ENCODE measurements around the gene VDAC1.
"Not testable (repeated sequence)": the region's sequence is repeated elsewhere in the genome, so short reads cannot be mapped to it uniquely, and the experiment has no call there.

VDAC1 gene

GRCh38 chr5:134034326-134034725 lies 29.6 kb upstream of the VDAC1 start:
- TF ChIP-seq POLR2A (IDR thresholded peaks at IDR 0.05; ENCODE audit: low read length) = no peak
- no peak for TF ChIP-seq GATA1 (IDR thresholded peaks at IDR 0.05; ENCODE audit: low read depth, low read length)
- no peak for DNase-seq

GRCh38 chr5:134030303-134030964 lies 25.7 kb upstream of the VDAC1 start:
- DNase-seq = not testable (repeated sequence)

GRCh38 chr5:134029156-134029555 lies 24.4 kb upstream of the VDAC1 start:
- TF ChIP-seq GATA1 (IDR thresholded peaks at IDR 0.05; ENCODE audit: low read depth, low read length) (no peak), POLR2A (IDR thresholded peaks at IDR 0.05; ENCODE audit: low read length) (no peak)
- DNase-seq = no peak

GRCh38 chr5:134028496-134028895 lies 23.7 kb upstream of the VDAC1 start:
- no peak for DNase-seq
- TF ChIP-seq POLR2A (IDR thresholded peaks at IDR 0.05; ENCODE audit: low read length) (no peak), GATA1 (IDR thresholded peaks at IDR 0.05; ENCODE audit: low read depth, low read length) (no peak)

- TF ChIP-seq GATA1 (IDR thresholded peaks at IDR 0.05; ENCODE audit: low read depth, low read length) (no peak), POLR2A (IDR thresholded peaks at IDR 0.05; ENCODE audit: low read length) (no peak)
- DNase-seq = no peak
Measured at GRCh38 chr5:134027288-134027615, 22.5 kb upstream of the VDAC1 start.

GRCh38 chr5:134026521-134027287 lies 21.9 kb upstream of the VDAC1 start:
- peak; percentile 49 to 54 for DNase-seq

GRCh38 chr5:134025786-134026185 lies 21.0 kb upstream of the VDAC1 start:
- no peak for DNase-seq
- TF ChIP-seq GATA1 (IDR thresholded peaks at IDR 0.05; ENCODE audit: low read depth, low read length) = no peak
- TF ChIP-seq POLR2A (IDR thresholded peaks at IDR 0.05; ENCODE audit: low read length) = no peak

More at GRCh38 chr5:134026521-134027287, 21.9 kb upstream of the VDAC1 start:
- TF ChIP-seq GATA1 (IDR thresholded peaks at IDR 0.05; ENCODE audit: low read depth, low read length) (no peak), POLR2A (IDR thresholded peaks at IDR 0.05; ENCODE audit: low read length) (no peak)

- no peak for TF ChIP-seq GATA1 (IDR thresholded peaks at IDR 0.05; ENCODE audit: low read depth, low read length)
Measured at GRCh38 chr5:134024811-134025210, 20.0 kb upstream of the VDAC1 start.

GRCh38 chr5:134022333-134022732 lies 17.6 kb upstream of the VDAC1 start:
- no peak for DNase-seq
- TF ChIP-seq POLR2A (IDR thresholded peaks at IDR 0.05; ENCODE audit: low read length) (no peak), GATA1 (IDR thresholded peaks at IDR 0.05; ENCODE audit: low read depth, low read length) (no peak)

More at GRCh38 chr5:134024811-134025210, 20.0 kb upstream of the VDAC1 start:
- no peak for DNase-seq

GRCh38 chr5:134020188-134020587 lies 15.4 kb upstream of the VDAC1 start:
- TF ChIP-seq POLR2A (IDR thresholded peaks at IDR 0.05; ENCODE audit: low read length) (no peak), GATA1 (IDR thresholded peaks at IDR 0.05; ENCODE audit: low read depth, low read length) (no peak)
- no peak for DNase-seq

- no peak for DNase-seq
- TF ChIP-seq POLR2A (IDR thresholded peaks at IDR 0.05; ENCODE audit: low read length) (no peak), GATA1 (IDR thresholded peaks at IDR 0.05; ENCODE audit: low read depth, low read length) (no peak)
Measured at GRCh38 chr5:134019636-134020035, 14.9 kb upstream of the VDAC1 start.

- TF ChIP-seq POLR2A (IDR thresholded peaks at IDR 0.05; ENCODE audit: low read length) (no peak), GATA1 (IDR thresholded peaks at IDR 0.05; ENCODE audit: low read depth, low read length) (no peak)
- no peak for DNase-seq
Measured at GRCh38 chr5:134018986-134019316, 14.2 kb upstream of the VDAC1 start.

- no peak for TF ChIP-seq POLR2A (IDR thresholded peaks at IDR 0.05; ENCODE audit: low read length)
- TF ChIP-seq GATA1 (IDR thresholded peaks at IDR 0.05; ENCODE audit: low read depth, low read length) = no peak
- peak; percentile 58 to 87 for DNase-seq
Measured at GRCh38 chr5:134018154-134018985, 13.6 kb upstream of the VDAC1 start.

GRCh38 chr5:134008266-134008749 lies 3.5 kb upstream of the VDAC1 start:
- TF ChIP-seq GATA1 (IDR thresholded peaks at IDR 0.05; ENCODE audit: low read depth, low read length) (no peak), POLR2A (IDR thresholded peaks at IDR 0.05; ENCODE audit: low read length) (no peak)
- peak in 1 of 2 experiments; percentile 32 for DNase-seq
